Upper lobe of right lung (tissue), 1 donor: ENCODE measurements around the gene PRR5L. TPM values are rescaled to one million over a fixed set of nuclear protein-coding genes. Genes with fewer than 3 reads are reported as not detected.

Experiments
- ATAC-seq: fragments of 200-7000 bp; cut with Tn5 transposase; one replicate; pipeline ENCODE4 v1.9.1; 2020; ENCODE audit warnings: mild to moderate bottlenecking, moderate library complexity
- DNase-seq: peaks from one replicate; pipeline ENCODE4 v3.0.0-alpha.2; 2020
- H3K27ac ChIP-seq: fragments of 200-600 bp; one replicate; pipeline ENCODE4 v1.8.0; 2022
- H3K27me3 ChIP-seq: fragments of 200-600 bp; one replicate; pipeline ENCODE4 v1.8.0; 2022; ENCODE audit warnings: mild to moderate bottlenecking
- H3K36me3 ChIP-seq: fragments of 200-600 bp; one replicate; pipeline ENCODE4 v1.8.0; 2022
- H3K4me1 ChIP-seq: fragments of 200-600 bp; one replicate; pipeline ENCODE4 v1.8.0; 2022
- H3K4me3 ChIP-seq: fragments of 200-600 bp; one replicate; pipeline ENCODE4 v1.8.0; 2022; ENCODE audit warnings: mild to moderate bottlenecking
- H3K9me3 ChIP-seq: fragments of 200-600 bp; one replicate; pipeline ENCODE4 v1.8.0; 2022
- intact Hi-C: fragments of 100-400 bp; cut with DNase I; formaldehyde crosslinking; loops from one replicate; pipeline ENCODE4 v1.11.0; 2022
- total RNA-seq: library from RNA; stranded (reverse); fragmentation: NEBNext Ultra II Directional; extraction: Animal tissue kit (Norgen Biotek cat#: 25700); gene quantifications from one replicate; pipeline ENCODE4 v1.2.1, GENCODE V29; 2021
- TF ChIP-seq, protein P1 (sequence below): fragments of 200-600 bp; IDR thresholded peaks from one replicate; pipeline ENCODE4 v1.8.0; 2022; ENCODE audit warnings: antibody characterized with exemption
- donor health status: DM: no; HTN: yes; CAD: no; lungs with severe emphysema.

The PRR5L gene
- total RNA-seq, 1 donor from 2014 or later: 24.5 TPM

DNA sequence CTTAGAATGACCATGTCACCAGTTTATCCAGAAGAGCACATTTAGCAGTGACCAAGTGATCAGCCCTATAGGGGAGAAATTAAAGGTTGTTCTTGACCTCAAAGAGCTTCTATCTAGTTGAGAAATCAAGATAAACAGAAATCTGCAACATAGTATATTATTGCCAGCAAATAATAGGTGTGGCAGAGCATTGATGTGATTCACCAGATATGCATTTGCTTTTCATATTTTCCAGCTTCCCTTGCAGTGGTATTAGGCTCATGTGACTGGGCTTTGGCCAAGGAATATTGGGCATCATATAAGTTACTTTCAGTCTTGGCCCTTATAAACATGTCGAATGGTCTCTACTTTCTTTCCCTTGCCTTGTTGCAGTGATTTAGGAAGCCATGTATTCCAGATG, 41.4 kb upstream of the PRR5L start:
- intact Hi-C loops: no loop called here
- no peaks in the 10 kb centered on the region for H3K4me1 ChIP-seq
- no peaks in the 10 kb centered on the region for H3K27me3 ChIP-seq
- TF ChIP-seq, protein P1, sequence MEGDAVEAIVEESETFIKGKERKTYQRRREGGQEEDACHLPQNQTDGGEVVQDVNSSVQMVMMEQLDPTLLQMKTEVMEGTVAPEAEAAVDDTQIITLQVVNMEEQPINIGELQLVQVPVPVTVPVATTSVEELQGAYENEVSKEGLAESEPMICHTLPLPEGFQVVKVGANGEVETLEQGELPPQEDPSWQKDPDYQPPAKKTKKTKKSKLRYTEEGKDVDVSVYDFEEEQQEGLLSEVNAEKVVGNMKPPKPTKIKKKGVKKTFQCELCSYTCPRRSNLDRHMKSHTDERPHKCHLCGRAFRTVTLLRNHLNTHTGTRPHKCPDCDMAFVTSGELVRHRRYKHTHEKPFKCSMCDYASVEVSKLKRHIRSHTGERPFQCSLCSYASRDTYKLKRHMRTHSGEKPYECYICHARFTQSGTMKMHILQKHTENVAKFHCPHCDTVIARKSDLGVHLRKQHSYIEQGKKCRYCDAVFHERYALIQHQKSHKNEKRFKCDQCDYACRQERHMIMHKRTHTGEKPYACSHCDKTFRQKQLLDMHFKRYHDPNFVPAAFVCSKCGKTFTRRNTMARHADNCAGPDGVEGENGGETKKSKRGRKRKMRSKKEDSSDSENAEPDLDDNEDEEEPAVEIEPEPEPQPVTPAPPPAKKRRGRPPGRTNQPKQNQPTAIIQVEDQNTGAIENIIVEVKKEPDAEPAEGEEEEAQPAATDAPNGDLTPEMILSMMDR: no peak
- ATAC-seq (no peak), DNase-seq (no peak)
- no peaks in the 10 kb centered on the region for H3K9me3 ChIP-seq
- H3K36me3 ChIP-seq: no peaks in the 10 kb centered on the region
- H3K4me3 ChIP-seq: no peak overlapping the region
- no peak overlapping the region for H3K27ac ChIP-seq

DNA sequence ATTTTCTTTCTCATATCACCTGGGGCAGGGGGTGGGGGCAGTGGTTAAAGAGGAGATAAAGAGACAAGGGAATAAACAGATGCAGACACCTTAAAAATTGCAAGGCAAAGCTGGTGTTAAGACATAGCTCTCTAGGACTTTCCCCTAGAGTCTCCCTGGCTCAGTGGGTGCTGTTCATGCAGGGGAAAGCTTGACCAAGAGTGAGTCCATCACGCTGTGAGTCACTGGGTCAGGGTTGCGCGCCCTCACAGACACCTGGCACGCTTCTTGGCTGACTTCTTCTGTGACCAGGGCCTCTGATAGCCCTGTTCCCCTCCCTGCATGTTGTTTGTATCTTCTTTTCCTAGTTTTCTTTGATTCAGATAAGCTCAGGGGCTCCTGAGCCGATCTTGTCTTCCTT, 38.7 kb upstream of the PRR5L start:
- DNase-seq (no peak), ATAC-seq (no peak)
- H3K36me3 ChIP-seq: no peaks in the 10 kb centered on the region
- TF ChIP-seq, protein P1: no peak
- no peaks in the 10 kb centered on the region for H3K4me1 ChIP-seq
- no peaks in the 10 kb centered on the region for H3K27me3 ChIP-seq
- H3K9me3 ChIP-seq: no peaks in the 10 kb centered on the region
- H3K27ac ChIP-seq: no peak overlapping the region
- H3K4me3 ChIP-seq: no peak overlapping the region
- intact Hi-C loops: no loop called here

DNA sequence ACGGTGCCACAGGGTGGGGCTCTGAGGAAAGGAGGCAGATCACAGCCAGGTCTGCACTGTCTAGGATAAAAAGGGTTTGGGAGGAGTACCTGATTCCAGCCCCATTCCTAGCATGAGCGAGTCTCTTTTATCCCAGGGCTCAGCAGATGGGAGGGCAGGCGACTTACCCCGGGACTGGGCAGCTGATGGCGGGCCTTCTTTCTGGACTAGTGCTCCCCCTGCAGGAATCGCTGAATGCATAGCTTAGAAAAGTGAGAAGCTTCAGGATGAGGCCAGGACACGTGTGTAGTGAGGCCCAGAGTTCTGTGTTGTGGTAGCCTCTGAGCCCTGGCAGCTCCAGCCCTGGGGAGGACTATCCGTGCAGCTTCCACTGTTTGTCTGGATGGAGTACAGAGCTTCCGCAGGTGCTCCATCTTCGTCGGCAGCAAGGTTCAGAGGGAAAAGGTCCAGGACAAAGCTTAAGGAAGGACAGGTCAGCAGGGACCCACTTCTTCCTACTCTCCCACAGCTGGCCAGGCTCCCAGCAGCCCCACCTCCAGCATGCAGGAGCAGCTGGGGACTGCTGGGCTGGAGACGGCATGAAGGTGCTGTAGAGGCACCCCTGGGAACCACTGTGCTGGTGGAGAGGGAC, 37.2 kb upstream of the PRR5L start:
- peak; percentile 91 for ATAC-seq
- DNase-seq: peak; percentile 78
- TF ChIP-seq, protein P1: peak; percentile 61
- no peaks in the 10 kb centered on the region for H3K36me3 ChIP-seq
- H3K4me3 ChIP-seq: no peak overlapping the region
- no peaks in the 10 kb centered on the region for H3K27me3 ChIP-seq
- H3K27ac ChIP-seq: no peak overlapping the region
- intact Hi-C loops: no loop called here
- no peaks in the 10 kb centered on the region for H3K9me3 ChIP-seq
- no peaks in the 10 kb centered on the region for H3K4me1 ChIP-seq

DNA sequence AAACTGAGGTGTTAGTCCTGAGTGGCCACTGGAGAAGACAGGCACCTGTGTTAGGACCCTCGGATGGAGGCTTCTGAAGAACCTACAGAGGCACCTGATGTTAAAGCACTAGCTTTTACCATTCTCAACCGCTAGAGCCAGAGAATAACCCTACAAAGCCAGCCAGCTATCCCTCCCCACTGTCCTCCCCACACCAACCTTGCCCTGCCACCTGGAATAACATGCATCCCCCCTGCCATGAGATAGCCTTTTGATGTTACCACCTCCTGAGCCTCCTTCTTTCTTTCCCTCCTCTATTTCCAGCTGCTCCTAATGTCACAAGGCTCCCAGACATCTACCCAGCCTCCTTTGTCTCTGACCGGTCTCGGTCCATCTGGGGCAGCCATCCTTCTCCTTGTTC, 35.0 kb upstream of the PRR5L start:
- H3K27me3 ChIP-seq: no peaks in the 10 kb centered on the region
- DNase-seq (no peak), ATAC-seq (no peak)
- no peaks in the 10 kb centered on the region for H3K9me3 ChIP-seq
- no peaks in the 10 kb centered on the region for H3K4me1 ChIP-seq
- H3K36me3 ChIP-seq: no peaks in the 10 kb centered on the region
- no peak overlapping the region for H3K4me3 ChIP-seq
- H3K27ac ChIP-seq: no peak overlapping the region
- TF ChIP-seq, protein P1: no peak
- intact Hi-C loops: no loop called here

DNA sequence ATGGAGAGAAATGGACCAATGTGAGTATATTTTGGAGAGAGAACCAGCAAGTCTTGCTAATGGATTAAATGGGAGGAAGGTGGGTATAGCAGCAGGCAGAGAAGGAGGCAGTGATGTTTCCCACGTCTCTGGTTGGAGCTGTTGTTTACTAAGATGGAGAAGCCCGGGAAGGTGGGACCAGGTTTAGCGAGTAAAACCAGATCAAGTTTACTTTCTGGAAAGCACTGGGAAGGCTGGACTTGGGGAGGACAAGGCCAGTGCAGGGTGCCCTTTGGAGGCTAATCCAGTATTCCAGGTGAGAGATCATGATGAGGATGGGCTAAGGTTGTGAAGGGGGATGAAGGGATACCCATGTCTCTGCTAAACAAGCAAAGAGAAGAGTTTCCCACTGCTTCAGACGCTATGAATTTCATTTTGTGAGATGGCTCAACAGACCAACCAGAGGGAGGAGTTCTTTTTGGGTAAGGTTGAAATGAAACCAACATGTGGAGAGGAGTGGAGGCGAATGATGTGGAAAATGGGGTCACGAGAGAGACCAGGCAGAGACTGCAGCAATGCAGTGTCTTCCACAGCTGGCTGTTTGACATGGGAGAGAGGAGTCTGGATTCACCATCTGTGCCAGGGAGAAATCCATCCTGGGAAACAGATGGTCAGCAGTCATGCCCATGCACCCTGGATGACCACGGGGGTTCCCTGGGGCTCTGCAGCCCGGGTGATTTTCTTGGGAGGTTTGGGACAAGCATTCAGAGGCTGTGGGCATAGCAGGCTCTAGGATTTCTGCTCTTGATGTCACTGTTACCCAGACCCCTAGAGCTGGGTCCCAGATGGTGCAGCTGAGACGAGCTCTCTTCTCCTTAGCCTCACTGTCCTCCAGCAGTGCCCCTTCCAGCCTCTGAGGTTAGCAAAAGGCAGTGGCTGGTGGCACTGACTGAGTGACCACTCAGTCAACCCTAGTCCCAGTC, 31.8 kb upstream of the PRR5L start:
- DNase-seq (no peak), ATAC-seq (no peak)
- Histone ChIP-seq H3K4me1 (no peaks in the 10 kb centered on the region), H3K9me3 (no peaks in the 10 kb centered on the region), H3K36me3 (no peaks in the 10 kb centered on the region), H3K27me3 (no peaks in the 10 kb centered on the region), H3K27ac (no peak overlapping the region), H3K4me3 (no peak overlapping the region)
- intact Hi-C loops: no loop called here
- TF ChIP-seq, protein P1: no peak
